ENCODE data around the gene BCO1.

Gene BCO1

DNA sequence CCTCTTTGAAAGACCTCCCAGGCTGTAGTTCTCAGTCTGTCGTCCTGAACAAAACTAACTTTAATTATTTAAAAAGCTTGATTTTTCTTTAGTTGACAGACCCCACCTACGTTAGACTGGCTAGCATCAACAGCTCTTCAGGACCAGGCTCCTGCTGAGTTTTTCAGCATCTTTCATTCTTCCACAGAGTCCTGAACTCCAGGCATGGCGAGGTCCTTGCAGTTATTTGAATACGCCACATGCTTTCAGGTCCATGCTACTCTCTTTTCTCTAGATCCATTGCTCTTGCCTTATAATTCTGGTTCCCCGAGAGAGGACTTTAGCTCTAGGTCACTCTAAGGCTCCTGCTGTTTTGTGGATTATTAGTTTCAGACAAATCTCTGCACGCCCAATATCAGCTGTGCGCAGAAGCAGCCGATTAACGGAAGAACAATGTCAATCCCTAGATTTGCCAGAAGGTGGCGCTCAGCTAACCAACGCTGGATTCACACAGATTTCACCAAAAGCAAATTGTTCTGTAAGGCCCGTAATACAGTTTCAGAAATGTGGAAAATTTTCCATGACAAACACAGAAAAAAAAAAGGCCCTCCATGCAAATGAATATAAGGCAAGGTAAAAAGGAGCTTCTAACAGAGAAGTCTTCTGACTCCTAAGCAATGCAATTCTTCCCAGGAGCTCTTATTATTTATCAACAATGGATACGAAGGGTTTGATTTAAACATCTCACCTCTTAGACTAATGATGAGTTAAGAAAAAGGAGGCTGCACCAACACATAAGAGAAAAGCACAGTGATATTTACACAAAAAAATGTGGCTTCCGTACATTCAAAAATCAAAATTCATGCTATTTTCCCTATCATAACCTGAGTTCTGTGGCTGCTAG, 33.5 kb upstream of the BCO1 start:
- TF ChIP-seq, protein P1, sequence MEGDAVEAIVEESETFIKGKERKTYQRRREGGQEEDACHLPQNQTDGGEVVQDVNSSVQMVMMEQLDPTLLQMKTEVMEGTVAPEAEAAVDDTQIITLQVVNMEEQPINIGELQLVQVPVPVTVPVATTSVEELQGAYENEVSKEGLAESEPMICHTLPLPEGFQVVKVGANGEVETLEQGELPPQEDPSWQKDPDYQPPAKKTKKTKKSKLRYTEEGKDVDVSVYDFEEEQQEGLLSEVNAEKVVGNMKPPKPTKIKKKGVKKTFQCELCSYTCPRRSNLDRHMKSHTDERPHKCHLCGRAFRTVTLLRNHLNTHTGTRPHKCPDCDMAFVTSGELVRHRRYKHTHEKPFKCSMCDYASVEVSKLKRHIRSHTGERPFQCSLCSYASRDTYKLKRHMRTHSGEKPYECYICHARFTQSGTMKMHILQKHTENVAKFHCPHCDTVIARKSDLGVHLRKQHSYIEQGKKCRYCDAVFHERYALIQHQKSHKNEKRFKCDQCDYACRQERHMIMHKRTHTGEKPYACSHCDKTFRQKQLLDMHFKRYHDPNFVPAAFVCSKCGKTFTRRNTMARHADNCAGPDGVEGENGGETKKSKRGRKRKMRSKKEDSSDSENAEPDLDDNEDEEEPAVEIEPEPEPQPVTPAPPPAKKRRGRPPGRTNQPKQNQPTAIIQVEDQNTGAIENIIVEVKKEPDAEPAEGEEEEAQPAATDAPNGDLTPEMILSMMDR (IDR thresholded peaks at IDR 0.05; ENCODE audit: low read depth, low read length), result peak; percentile 55
- H3K4me3 ChIP-seq (ENCODE audit: low read depth, low read length), result no peak overlapping the region

DNA sequence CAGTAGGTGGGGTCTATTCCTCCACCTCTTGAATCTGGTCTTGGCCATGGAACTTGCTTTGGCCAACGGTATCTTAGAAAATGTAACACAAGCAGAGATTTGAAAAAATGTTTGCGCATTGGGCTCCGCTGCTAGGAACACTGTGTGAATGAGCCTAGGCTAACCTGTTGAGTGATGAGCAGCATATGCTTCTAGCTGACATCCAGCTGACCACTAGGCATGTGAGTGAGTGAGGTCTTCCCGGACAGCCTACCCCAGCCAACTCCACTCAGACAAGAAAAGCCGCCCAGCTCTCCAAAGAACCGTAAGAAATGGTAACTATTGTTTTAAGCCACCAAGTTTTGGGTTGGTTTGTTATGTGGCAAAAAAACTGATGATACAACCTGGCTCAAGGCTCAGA, 31.4 kb upstream of the BCO1 start:
- TF ChIP-seq, protein P1 (IDR thresholded peaks at IDR 0.05; ENCODE audit: low read depth, low read length), result no peak
- no peak overlapping the region for H3K4me3 ChIP-seq (ENCODE audit: low read depth, low read length)

DNA sequence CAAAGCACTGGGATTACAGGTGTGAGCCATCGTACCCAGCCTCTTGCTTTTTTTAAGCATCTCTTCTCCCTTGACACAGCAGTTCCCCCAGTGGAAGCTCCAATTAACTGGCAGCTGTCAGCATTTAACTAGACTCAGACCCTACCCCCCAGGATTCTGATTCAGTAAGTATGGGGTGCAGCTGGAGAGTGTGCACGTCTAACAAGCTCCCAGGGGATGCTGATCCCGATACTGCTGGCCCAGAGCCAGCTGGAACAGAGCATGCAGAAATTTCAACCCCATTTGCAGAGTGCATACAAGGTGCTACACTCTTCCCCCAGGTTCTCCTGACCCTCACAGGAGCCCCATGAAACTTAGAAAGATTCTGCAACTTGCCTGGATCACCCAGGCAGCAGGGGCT, 27.7 kb upstream of the BCO1 start:
- H3K4me3 ChIP-seq (ENCODE audit: low read depth, low read length), result no peak overlapping the region
- TF ChIP-seq, protein P1 (IDR thresholded peaks at IDR 0.05; ENCODE audit: low read depth, low read length), result no peak

DNA sequence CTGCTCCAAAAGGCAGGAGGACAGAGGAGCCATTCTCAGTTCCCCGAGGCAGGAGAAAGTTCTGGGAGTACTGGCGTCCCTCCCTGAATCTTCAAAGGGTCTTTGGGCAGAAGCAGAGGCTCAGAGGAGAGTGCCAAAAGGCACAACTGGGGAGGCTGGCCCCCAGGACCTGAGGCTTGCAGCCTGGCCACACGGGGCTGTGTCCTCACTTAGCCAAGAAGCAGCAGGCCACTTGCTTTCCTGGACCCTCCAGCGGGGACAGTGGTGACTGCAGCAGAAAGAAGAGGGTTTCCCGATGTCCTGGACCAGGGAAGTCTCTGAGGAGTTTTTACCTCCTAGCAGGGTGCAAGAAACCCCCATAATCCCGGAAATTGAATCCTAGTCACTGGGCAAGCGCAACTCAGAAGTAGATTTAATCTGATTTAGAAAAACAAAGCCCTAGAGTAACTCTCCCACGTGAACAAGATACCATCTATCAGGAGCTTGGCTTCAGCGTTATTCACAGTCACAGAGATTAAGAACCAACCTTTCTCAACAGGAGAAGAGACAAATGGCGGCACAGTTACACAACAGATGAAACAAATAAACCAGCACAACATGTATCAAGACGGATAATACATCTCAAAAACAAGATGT, 25.5 kb upstream of the BCO1 start:
- TF ChIP-seq, protein P1 (IDR thresholded peaks at IDR 0.05; ENCODE audit: low read depth, low read length), result no peak
- no peak overlapping the region for H3K4me3 ChIP-seq (ENCODE audit: low read depth, low read length)

DNA sequence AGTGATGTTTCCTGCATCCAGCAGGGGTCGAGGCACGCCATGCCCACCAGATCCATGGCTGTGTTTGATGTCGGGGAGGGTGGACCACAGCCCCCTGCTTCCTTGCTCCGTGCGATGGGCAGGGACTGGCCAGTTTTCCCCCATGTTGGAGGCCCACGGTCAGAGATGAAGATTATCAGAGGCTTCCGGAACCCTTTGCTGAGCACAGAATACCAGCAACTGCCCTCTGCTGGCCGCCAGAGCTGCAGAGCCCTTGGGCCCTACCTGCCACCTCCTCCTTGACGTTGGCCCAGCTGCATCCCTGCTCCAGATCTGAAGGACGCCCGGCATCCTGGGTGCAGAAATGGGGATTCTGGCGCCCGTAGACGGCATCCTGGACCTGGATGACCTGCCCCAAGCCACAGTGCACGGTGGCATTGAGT, 23.7 kb upstream of the BCO1 start:
- H3K4me3 ChIP-seq (ENCODE audit: low read depth, low read length), result no peak overlapping the region
- TF ChIP-seq, protein P1 (IDR thresholded peaks at IDR 0.05; ENCODE audit: low read depth, low read length), result peak; percentile 67

DNA sequence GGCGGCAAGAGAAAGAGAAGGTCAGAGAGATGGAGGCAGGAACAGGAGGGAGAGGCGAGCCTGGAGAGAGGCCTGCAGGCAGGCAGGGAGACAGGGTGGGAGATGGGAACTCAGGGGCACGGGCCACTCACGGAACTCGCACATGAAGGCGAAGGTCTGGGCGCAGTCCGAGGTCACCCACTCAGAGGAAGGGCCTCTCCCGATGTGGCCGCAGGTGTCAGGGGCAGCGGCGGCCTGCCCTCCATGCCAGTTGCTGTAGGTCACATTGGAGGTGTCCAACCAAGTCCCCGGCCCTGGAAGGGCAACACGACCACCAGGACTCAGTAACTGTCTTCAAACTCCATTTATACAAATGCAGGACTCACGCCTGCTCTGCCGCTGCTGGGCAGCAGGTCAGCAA, 22.4 kb upstream of the BCO1 start:
- H3K4me3 ChIP-seq (ENCODE audit: low read depth, low read length), result no peak overlapping the region
- TF ChIP-seq, protein P1 (IDR thresholded peaks at IDR 0.05; ENCODE audit: low read depth, low read length), result no peak

DNA sequence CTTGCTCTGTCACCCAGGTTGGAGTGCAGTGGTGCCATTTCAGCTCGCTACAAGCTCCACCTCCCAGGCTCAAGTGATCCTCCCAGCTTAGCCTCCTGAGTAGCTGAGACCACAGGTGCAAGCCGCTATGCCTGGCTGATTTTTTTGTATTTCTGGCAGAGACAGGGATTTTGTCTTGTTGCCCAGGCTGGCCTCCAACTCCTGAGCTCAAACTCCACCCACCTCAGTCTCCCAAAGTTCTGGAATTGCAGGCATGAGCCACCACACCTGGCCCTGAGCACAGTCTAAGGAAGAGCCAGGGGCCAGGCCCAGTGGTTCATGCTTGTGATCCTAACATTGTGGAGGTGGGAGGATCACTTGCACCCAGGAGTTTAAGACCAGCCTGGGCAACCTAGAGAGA, 21.8 kb upstream of the BCO1 start:
- no peak overlapping the region for H3K4me3 ChIP-seq (ENCODE audit: low read depth, low read length)
- TF ChIP-seq, protein P1 (IDR thresholded peaks at IDR 0.05; ENCODE audit: low read depth, low read length), result no peak

Data from WI38 (cell line).